GM12891 (cell line): Measurements from ENCODE around the gene THBS1.

Experiments
- POLR2A ChIP-seq: IDR thresholded peaks from 2 replicates; pipeline ENCODE4 v1.6.1; 2011; ENCODE audit warnings: low read depth, low read length, control low read depth
- POLR2AphosphoS5 ChIP-seq: IDR thresholded peaks from 2 replicates; pipeline ENCODE4 v1.6.1; 2011; ENCODE audit warnings: low read depth, low read length, control low read depth

DNA sequence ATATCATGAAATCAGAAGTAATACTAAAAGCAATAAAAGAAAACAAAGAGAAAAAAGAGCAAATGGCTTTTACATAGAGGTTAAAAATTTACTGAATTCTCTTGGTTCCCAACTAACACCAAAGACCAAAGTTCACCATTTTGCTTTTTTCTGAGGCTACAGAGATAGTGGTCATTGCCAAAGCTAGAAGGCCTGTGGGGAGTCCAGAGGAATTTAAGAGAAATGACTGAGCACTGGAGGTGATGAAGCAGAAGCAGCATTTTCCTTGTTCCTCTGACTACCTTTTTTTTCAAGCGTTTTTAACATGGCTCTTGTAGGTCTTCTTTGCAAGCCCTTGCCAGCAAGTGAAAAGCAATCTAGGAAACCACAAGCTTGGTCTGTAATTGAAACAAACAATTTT is 58.2 kb downstream of the THBS1 start:
- TF ChIP-seq POLR2AphosphoS5 (no peak), POLR2A (no peak)
